Stimulated activated CD4-positive, alpha-beta T cell treated with anti-CD3 and anti-CD28 coated beads, TNF-alpha, amount 100 ng/mL, for 4 hours (primary cell): ENCODE measurements around the gene PRKCE.
"Not testable (repeated sequence)": the region's sequence is repeated elsewhere in the genome, so short reads cannot be mapped to it uniquely, and the experiment has no call there.

Source experiments
- DNase-seq, 3 experiments: peaks; one replicate each; pipeline ENCODE4 v3.0.0-alpha.2; 2020; ENCODE audit warnings: low read depth in 3 of 3

PRKCE gene

GRCh38 chr2:45909171-45909565 is 257.7 kb downstream of the PRKCE start:
- DNase-seq, result no peak

GRCh38 chr2:45909677-45910191 is 258.3 kb downstream of the PRKCE start:
- DNase-seq, result no peak

GRCh38 chr2:45910473-45911060 is 259.1 kb downstream of the PRKCE start:
- no peak for DNase-seq

GRCh38 chr2:45911538-45911937 is 260.1 kb downstream of the PRKCE start:
- no peak for DNase-seq

GRCh38 chr2:45912109-45912508 is 260.6 kb downstream of the PRKCE start:
- DNase-seq, result no peak

GRCh38 chr2:45913539-45913938 is 262.1 kb downstream of the PRKCE start:
- no peak for DNase-seq

GRCh38 chr2:45915523-45915922 is 264.0 kb downstream of the PRKCE start:
- no peak for DNase-seq

GRCh38 chr2:45917561-45918176 is 266.2 kb downstream of the PRKCE start:
- DNase-seq, result not testable (repeated sequence)

- DNase-seq, result no peak
Measured at GRCh38 chr2:45918463-45919159, 267.1 kb downstream of the PRKCE start.

- DNase-seq, result no peak
Measured at GRCh38 chr2:45919160-45919650, 267.7 kb downstream of the PRKCE start.

GRCh38 chr2:45919711-45920111 is 268.2 kb downstream of the PRKCE start:
- no peak for DNase-seq

GRCh38 chr2:45921921-45922320 is 270.4 kb downstream of the PRKCE start:
- DNase-seq, result no peak

- DNase-seq, result no peak
Measured at GRCh38 chr2:45922577-45922988, 271.1 kb downstream of the PRKCE start.

GRCh38 chr2:45923701-45924100 is 272.2 kb downstream of the PRKCE start:
- DNase-seq, result no peak

GRCh38 chr2:45925026-45925425 is 273.6 kb downstream of the PRKCE start:
- DNase-seq, result no peak

- DNase-seq, result no peak
Measured at GRCh38 chr2:45925636-45926366, 274.3 kb downstream of the PRKCE start.

GRCh38 chr2:45928946-45929345 is 277.5 kb downstream of the PRKCE start:
- no peak for DNase-seq

- DNase-seq, result no peak
Measured at GRCh38 chr2:45929674-45930395, 278.4 kb downstream of the PRKCE start.

GRCh38 chr2:45930396-45930792 is 278.9 kb downstream of the PRKCE start:
- no peak for DNase-seq

GRCh38 chr2:45932278-45932975 is 281.0 kb downstream of the PRKCE start:
- DNase-seq, result no peak
